Stimulated activated naive CD8-positive, alpha-beta T cell treated with anti-CD3 and anti-CD28 coated beads, Interleukin-15, Interleukin-2, amounts not matched to agents 100 U/mL and 50 U/mL, for 24 hours (primary cell): Measurements from ENCODE around the gene PSRC1.

Source experiments
- ATAC-seq: fragments of 150-1000 bp; cut with Tn5 transposase; one replicate; pipeline ENCODE4 v1.10.0; 2021
- DNase-seq: peaks from one replicate; pipeline ENCODE4 v3.0.0; 2021

Gene PSRC1

GRCh38 chr1:109272021-109272799, 10.7 kb downstream of the PSRC1 start:
- ATAC-seq (no peak), DNase-seq (no peak)

GRCh38 chr1:109271458-109271857, 11.5 kb downstream of the PSRC1 start:
- no peak for ATAC-seq
- no peak for DNase-seq

- DNase-seq (no peak), ATAC-seq (no peak)
These were observed 12.2 kb downstream of the PSRC1 start for GRCh38 chr1:109270623-109271317.

GRCh38 chr1:109269981-109270622, 12.8 kb downstream of the PSRC1 start:
- no peak for ATAC-seq
- no peak for DNase-seq

- ATAC-seq (no peak), DNase-seq (no peak)
These were observed 13.5 kb downstream of the PSRC1 start for GRCh38 chr1:109269212-109269980.

- no peak for DNase-seq
- no peak for ATAC-seq
These were observed 14.3 kb downstream of the PSRC1 start for GRCh38 chr1:109268431-109269211.

- ATAC-seq, result no peak
These were observed 15.1 kb downstream of the PSRC1 start for GRCh38 chr1:109267743-109268300.

GRCh38 chr1:109266965-109267364, 16.0 kb downstream of the PSRC1 start:
- DNase-seq (no peak), ATAC-seq (no peak)

More at GRCh38 chr1:109267743-109268300, 15.1 kb downstream of the PSRC1 start:
- DNase-seq, result no peak

- ATAC-seq (no peak), DNase-seq (no peak)
These were observed 17.1 kb downstream of the PSRC1 start for GRCh38 chr1:109265741-109266330.

- DNase-seq (no peak), ATAC-seq (no peak)
These were observed 17.9 kb downstream of the PSRC1 start for GRCh38 chr1:109265016-109265415.

GRCh38 chr1:109264379-109264755, 18.6 kb downstream of the PSRC1 start:
- DNase-seq, result no peak
- ATAC-seq, result no peak

GRCh38 chr1:109263597-109264378, 19.2 kb downstream of the PSRC1 start:
- peak; percentile 89 for DNase-seq
- peak; percentile 83 for ATAC-seq

GRCh38 chr1:109263234-109263596, 19.7 kb downstream of the PSRC1 start:
- no peak for DNase-seq
- ATAC-seq, result peak; percentile 8

- no peak for DNase-seq
- ATAC-seq, result no peak
These were observed 20.5 kb downstream of the PSRC1 start for GRCh38 chr1:109262231-109263055.

- ATAC-seq (no peak), DNase-seq (no peak)
These were observed 21.4 kb downstream of the PSRC1 start for GRCh38 chr1:109261578-109261977.

- ATAC-seq, result no peak
- DNase-seq, result no peak
These were observed 21.9 kb downstream of the PSRC1 start for GRCh38 chr1:109261006-109261405.

GRCh38 chr1:109259674-109260557, 23.0 kb downstream of the PSRC1 start:
- no peak for DNase-seq
- no peak for ATAC-seq
